ENCODE results near the gene PNPLA6.
A peak's percentile ranks its signal among the peaks of the same experiment; 100 is the strongest.

PNPLA6 gene

DNA sequence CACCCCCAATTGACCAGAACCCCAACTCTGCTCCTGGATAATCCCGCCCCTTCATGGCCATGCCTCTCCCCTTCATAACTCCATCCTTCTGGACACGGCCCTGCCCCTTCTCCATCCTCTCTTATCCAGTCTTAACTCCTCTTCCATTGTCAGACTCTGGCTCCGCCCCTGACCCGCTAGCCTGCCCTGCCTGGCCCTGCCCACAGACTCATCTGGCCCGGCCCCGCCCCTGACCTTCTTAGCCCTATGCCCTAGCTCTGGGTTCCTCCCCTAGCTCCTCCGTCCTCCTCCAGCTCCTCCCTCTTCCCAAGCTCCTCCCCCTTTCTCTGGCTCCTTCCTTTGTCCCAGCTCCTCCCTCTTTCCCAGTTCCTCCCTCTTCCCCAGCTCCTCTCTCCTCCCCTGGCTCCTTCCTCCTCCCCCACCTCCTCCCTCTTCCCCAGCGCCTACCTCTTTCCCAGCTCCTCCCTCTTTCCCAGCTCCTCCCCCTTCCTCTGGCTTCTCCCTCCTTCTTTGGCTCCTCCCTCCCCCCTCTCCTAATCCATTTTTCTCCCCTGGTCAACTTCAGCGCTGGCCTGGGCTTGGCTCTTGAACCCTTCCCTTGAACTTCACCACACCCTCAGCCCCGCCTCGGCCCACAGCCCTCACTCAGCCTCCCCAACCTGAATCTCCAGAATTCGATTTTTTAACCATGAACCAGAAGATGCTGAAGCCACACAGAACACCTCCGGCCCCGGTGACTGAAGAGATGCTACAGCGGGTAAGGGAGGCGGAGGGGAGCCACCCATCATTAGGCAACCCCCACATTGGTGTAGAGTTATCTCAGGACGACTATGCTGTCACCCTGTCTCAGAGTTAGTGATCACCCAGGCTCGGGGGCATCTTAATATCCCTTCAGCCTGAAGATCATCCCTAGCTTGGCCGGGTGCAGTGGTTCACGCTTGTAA is 28.9 kb upstream of the PNPLA6 start:
- H3K4me3 ChIP-seq (ENCODE audit: low read length), result no peak overlapping the region

DNA sequence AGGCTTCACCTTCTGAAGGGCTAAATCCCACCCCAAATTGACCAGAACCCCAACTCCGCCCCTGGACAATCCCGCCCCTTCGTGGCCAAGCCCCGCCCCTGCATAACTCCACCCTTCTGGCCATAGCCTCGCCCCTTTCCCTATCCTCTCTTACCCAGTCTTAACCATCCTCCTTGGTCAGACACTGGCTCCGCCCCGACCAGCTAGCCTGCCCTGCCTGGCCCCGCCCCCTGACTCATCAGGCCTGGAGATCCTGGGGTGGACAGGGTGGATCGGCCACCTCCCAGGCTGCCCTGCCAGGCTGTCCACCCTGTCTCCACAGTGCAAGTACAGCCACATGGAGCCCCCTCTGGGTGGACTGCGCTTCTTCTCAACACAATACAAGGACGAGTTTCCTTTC is 27.6 kb upstream of the PNPLA6 start:
- TF ChIP-seq ZNF274 (IDR thresholded peaks at IDR 0.05; ENCODE audit: low read depth, low read length), result no peak
- H3K4me3 ChIP-seq (ENCODE audit: low read length), result no peak overlapping the region

More for the DNA sequence above, 28.9 kb upstream of the PNPLA6 start:
- no peak for TF ChIP-seq ZNF274 (IDR thresholded peaks at IDR 0.05; ENCODE audit: low read depth, low read length)

DNA sequence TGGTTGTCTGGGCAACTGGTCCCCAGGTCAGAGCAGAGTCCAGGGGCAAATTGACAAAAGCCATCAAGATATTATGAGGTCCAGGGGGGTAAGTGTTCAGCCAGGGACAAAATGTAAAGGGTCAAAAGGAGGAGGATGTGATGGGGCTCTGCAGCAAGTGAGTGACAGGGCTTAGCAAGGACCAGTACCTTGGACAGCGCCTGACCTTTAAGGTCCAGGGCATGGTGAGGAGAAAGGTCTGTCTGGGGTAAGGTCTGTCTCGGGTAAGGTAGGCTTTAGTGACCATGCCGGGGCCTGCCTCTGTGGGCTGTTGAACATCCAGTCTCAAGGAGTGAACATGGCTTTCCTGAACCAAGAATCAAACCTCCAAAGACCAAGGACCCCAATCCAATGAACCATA is 25.9 kb upstream of the PNPLA6 start:
- TF ChIP-seq ZNF274 (IDR thresholded peaks at IDR 0.05; ENCODE audit: low read depth, low read length), result no peak
- no peak overlapping the region for H3K4me3 ChIP-seq (ENCODE audit: low read length)

DNA sequence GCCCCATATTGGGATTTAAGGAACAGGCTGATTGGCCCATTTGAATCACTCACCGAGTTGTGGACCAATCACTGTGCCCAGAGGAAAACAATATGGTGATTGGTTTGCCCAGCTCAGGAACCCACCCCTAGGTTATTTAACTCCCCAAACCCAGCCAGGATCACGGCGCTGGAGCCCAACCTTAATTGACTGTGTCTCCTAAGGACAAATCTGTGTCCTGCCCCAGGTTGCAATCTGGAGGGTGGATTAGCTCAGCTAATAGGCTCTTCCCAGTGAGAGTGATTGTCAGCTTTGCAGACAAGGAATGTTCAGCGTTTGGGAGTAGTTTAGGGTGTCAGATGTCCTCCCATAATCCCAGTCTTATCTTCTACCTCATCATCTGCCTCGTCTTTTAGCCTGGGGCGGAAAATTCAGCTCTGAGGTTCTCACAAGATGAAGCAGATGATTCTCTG is 23.1 kb upstream of the PNPLA6 start:
- H3K4me3 ChIP-seq (ENCODE audit: low read length), result no peak overlapping the region
- no peak for TF ChIP-seq ZNF274 (IDR thresholded peaks at IDR 0.05; ENCODE audit: low read depth, low read length)

DNA sequence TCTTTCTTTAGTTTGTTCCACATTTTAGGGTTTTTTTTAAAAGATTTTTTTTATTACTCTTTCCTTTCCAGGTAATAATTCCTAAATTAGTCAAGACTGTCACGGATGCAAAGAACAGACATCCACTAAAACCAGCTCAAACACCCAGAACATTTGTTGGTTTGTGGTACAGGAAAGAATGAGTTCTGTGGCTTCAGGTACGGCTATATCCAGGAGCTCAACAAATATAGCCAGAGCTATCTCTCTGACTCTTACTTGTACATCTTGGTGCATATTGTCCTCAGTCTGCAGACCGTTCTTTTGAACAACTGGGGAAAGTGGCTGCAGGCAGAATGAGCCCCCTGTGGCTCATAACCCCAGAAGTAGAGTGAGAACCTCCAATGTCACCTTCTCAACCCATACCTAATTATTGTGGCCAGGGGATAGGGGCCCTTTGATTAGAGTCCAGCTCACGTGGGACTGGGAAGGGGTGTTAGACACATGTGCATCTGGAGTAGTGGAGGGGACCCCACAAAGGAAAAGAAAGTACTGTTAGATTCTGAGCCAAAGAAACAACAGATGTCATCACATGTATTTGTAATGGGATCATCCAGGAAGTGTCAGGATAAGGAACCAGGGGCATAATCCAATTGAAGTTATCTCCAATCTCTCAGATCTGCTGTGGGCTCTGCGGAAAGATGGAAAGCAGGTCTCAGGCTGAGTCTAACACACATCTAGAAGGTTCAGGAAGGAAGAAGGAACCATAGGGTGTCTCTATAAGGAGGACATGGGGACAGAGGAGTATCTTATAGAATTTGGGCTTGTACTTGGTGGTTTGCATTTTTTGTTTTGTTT is 21.5 kb upstream of the PNPLA6 start:
- no peak for TF ChIP-seq ZNF274 (IDR thresholded peaks at IDR 0.05; ENCODE audit: low read depth, low read length)
- H3K4me3 ChIP-seq (ENCODE audit: low read length), result no peak overlapping the region

DNA sequence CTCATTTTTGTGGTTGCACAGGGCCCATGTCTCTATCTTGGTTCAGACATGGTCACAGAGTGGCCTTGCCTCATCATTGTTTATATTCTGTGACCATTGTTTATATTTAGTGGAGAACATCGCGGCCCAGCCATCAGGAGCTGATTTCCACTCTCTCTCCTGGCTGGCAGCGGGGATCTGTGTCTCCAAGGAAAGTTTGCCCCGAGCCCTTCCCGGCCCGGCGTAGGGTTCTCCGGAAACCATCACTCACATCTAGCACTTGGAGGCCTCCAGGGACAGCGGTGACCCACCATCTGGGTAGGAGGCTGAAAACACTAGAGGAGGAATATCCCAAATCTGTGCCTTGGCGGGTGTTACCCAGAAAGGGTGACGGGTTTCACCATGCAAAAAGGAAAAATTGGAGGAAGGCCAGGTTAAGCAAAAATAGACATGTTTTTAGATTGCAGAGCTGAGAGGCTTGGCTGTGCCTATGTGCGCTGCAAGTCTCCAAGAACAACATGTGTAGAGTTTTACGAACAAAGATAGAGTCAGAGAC is 20.3 kb upstream of the PNPLA6 start:
- TF ChIP-seq ZNF274 (IDR thresholded peaks at IDR 0.05; ENCODE audit: low read depth, low read length), result no peak
- no peak overlapping the region; the same call in 1 of the 2 replicates for H3K4me3 ChIP-seq (ENCODE audit: low read length)

DNA sequence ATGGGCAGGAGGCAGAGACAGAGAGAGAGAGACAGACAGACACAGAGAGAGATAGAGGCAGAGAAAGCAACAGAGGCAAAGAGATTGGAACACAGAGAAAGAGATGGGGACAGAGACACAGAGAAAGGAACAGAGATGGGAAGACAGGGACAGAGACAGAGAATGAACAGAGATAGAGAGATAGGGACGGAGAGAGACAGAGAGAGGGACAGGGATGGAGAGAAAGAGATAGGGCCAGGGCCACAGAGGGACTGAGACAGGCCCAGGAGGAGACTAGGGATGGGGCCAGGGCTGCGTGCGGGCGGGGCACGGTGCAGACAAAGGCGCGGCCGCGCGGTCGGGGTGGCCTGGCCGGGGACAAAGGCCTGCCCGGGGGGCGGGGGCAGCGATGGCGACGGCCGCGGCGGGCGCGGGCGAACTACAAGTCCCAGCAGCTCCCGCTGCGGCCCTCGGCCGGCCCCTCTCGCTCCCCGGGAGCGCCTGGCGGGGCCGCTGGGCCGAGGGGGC is 19.8 kb upstream of the PNPLA6 start, which contains the start of gene ZNF358:
TSS of gene ZNF358 (plus strand) at position 459 of the 507 bp plus-strand sequence. CDS start 3,140 bp downstream, outside the sequence.
- peak within 1 kb of the TSS; percentile 38 for H3K4me3 ChIP-seq (ENCODE audit: low read length)
- no peak for TF ChIP-seq ZNF274 (IDR thresholded peaks at IDR 0.05; ENCODE audit: low read depth, low read length)

DNA sequence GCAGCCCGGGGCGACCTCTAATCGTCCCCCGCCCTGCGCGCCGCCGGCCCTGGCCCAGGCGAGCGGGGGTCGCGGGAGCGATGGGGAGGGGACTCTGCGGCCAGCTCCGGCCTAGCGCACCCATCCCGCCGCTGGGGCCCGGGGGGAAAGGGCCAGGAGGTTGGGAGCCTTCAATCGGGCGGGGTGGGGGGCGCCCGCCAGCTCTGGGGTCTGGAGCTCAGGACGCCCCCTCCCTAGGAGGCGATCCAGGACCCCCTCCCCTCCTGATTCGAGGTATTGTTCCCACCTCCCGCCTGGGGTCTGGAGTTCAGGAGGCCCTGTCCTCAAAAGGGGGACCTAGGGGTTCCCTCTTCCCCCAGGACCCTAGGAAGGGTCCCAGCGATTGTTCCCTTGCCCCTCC is 19.2 kb upstream of the PNPLA6 start:
- H3K4me3 ChIP-seq (ENCODE audit: low read length), result peak overlapping the region; percentile 38

DNA sequence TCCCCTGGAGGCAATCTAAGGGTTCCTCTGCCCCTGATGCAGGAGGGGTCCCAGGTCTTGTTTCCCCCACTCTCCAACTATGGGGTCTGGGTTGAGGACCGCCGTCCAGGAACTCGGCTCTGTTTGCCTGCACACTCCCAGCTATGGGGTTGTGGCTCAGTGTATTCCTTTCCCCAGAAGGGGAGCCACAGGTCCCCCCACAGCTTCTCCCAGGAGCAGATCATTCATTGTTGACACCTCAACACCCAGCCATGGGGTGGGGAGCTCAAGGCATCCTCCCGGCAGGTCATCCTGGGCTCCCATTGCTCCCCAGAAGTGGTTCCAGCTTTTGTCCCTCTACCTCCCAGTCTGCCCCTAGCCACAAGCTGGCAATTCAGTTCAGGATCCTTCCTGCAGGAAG is 18.6 kb upstream of the PNPLA6 start:
- no peak overlapping the region for H3K4me3 ChIP-seq (ENCODE audit: low read length)
- TF ChIP-seq ZNF274 (IDR thresholded peaks at IDR 0.05; ENCODE audit: low read depth, low read length), result no peak

More for the DNA sequence above, 19.2 kb upstream of the PNPLA6 start:
- TF ChIP-seq ZNF274 (IDR thresholded peaks at IDR 0.05; ENCODE audit: low read depth, low read length), result no peak

DNA sequence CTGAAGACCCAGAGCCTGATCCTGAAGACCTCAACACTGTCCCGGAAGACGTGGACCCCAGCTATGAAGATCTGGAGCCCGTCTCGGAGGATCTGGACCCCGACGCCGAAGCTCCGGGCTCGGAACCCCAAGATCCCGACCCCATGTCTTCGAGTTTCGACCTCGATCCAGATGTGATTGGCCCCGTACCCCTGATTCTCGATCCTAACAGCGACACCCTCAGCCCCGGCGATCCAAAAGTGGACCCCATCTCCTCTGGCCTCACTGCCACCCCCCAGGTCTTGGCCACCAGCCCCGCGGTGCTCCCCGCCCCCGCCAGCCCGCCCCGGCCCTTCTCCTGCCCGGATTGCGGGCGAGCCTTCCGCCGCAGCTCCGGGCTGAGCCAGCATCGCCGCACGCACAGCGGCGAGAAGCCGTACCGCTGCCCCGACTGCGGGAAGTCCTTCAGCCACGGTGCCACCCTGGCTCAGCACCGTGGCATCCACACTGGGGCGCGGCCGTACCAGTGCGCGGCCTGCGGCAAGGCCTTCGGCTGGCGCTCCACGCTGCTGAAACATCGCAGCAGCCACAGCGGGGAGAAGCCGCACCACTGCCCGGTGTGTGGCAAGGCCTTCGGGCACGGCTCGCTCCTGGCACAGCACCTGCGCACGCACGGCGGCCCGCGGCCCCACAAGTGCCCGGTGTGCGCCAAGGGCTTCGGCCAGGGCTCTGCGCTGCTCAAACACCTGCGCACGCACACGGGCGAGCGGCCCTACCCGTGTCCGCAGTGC is 16.0 kb upstream of the PNPLA6 start:
- no peak overlapping the region for H3K4me3 ChIP-seq (ENCODE audit: low read length)
- no peak for TF ChIP-seq ZNF274 (IDR thresholded peaks at IDR 0.05; ENCODE audit: low read depth, low read length)

DNA sequence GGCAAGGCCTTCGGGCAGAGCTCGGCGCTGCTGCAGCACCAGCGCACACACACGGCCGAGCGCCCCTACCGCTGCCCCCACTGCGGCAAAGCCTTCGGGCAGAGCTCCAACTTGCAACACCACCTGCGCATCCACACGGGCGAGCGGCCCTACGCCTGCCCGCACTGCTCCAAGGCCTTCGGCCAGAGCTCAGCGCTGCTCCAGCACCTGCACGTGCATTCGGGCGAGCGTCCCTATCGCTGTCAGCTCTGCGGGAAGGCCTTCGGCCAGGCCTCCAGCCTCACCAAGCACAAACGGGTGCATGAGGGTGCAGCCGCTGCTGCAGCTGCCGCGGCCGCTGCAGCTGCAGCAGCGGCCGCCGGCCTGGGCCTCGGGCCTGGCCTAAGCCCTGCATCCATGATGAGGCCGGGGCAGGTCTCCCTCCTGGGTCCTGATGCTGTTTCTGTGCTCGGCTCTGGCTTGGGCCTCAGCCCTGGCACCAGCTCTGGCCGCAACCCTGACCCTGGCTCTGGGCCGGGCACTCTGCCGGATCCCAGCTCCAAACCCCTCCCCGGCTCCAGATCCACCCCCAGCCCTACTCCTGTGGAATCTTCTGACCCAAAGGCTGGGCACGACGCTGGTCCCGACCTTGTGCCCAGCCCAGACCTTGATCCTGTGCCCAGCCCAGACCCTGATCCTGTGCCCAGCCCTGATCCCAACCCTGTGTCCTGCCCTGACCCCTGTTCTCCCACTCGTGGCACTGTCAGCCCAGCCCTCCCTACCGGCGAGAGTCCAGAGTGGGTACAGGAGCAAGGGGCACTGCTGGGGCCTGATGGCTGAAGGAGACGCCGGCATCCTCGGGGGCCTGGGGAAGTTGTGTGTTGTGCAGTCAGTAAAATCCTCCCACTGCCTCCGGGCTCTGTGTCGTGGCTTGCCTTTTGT is 15.1 kb upstream of the PNPLA6 start:
- TF ChIP-seq ZNF274 (IDR thresholded peaks at IDR 0.05; ENCODE audit: low read depth, low read length), result no peak

DNA sequence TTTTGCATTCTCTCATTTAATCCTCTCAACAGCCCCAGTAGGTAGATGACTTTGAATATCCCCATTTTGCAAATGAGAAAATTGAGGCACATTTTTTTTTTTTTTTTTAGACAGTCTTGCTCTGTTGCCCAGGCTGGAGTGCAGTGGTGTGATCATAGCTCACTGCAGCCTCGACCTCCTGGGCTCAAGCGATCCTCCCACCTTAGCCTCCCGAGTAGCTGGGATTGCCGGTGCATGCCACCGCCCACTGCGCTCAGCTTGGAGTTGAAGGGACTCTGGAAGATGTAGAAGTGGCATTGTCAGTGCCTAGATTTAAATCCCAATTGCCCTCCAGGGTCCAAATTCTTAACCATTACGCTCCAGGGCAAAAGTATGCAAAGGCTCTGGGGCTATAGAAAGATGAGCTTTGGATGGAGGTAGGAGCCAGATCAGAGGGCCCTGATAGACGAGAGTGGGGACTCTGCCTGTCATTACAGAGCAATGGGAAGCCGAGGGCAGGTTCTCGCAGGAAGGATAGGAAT is 13.9 kb upstream of the PNPLA6 start:
- no peak overlapping the region; the same call in 1 of the 2 replicates for H3K4me3 ChIP-seq (ENCODE audit: low read length)
- TF ChIP-seq ZNF274 (IDR thresholded peaks at IDR 0.05; ENCODE audit: low read depth, low read length), result no peak

More for the DNA sequence above, 15.1 kb upstream of the PNPLA6 start:
- no peak overlapping the region for H3K4me3 ChIP-seq (ENCODE audit: low read length)
